Ascending aorta (tissue), 2 donors: ENCODE measurements around the gene MAEL. TPM values are rescaled to one million over a fixed set of nuclear protein-coding genes. Genes with fewer than 3 reads are reported as not detected.

ENCODE experiments used
- DNase-seq, 2 donors: peaks; one replicate each; pipeline ENCODE4 v3.0.0-alpha.2; 2019; ENCODE audit warnings: low spot score in 2 of 2
- H3K27ac ChIP-seq, 2 donors: fragments of 200-600 bp; sonication (generic); one replicate each; pipeline ENCODE4 v1.5.1; 2016 to 2017; ENCODE audit warnings: mild to moderate bottlenecking in 1 of 2
- H3K27me3 ChIP-seq: fragments of 200-600 bp; sonication (generic); one replicate; pipeline ENCODE4 v1.5.1; 2017
- H3K36me3 ChIP-seq, 2 donors: fragments of 200-600 bp; sonication (generic); one replicate each; pipeline ENCODE4 v1.5.1; 2016
- H3K4me1 ChIP-seq, 2 donors: fragments of 200-600 bp; sonication (generic); one replicate each; pipeline ENCODE4 v1.5.1; 2016 to 2017; ENCODE audit warnings: mild to moderate bottlenecking in 1 of 2
- H3K4me3 ChIP-seq, 2 donors: fragments of 200-600 bp; sonication (generic); one replicate each; pipeline ENCODE4 v1.5.1; 2016 to 2017; ENCODE audit warnings: mild to moderate bottlenecking in 1 of 2
- H3K9me3 ChIP-seq, 2 donors: fragments of 200-600 bp; sonication (generic); one replicate each; pipeline ENCODE4 v1.5.1; 2016
- intact Hi-C: fragments of 100-400 bp; cut with DNase I; formaldehyde crosslinking; loops from one replicate; pipeline ENCODE4 v1.15.1; 2023
- total RNA-seq: library from RNA; depleted of rRNA; stranded (reverse); fragments of >200 nt; gene quantifications from one replicate; pipeline ENCODE4 v1.1.0, GENCODE V29; 2016
- TF ChIP-seq, protein P1 (sequence below), 3 experiments: fragments of 200-600 bp in 2 of 3; fragments of 450-650 bp in 1 of 3; sonication (generic) in 2 of 3; IDR thresholded peaks; one replicate each; pipeline ENCODE4 v1.5.1; 2016 to 2019; ENCODE audit warnings: antibody characterized with exemption in 3 of 3, mild to moderate bottlenecking in 1 of 3, moderate library complexity in 1 of 3

MAEL gene
- total RNA-seq, 1 donor from 2014 or later = not detected

DNA sequence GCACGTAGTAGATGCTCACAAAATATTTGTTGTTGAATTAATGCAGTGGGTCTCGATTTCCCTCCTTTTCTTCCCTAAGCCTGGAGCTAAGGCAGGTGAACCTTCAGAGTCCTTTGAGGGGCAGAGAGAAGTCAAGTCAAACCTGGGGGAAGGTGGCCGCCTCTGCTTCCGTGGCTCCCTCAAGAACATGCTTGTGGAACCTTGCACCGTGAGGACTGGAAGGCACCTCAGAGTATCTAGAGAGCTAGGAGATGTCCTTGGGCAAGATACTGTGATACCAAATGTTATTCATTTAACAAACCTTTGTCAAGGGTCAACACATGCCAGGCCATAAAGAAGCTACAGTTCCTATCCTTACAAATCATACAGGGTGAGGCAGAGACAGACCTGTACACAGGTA, 62.8 kb downstream of the MAEL start:
- H3K4me1 ChIP-seq = no peaks in the 10 kb centered on the region
- no peaks in the 10 kb centered on the region for H3K9me3 ChIP-seq
- no peak overlapping the region for H3K4me3 ChIP-seq
- no peaks in the 10 kb centered on the region for H3K27me3 ChIP-seq
- TF ChIP-seq, protein P1, sequence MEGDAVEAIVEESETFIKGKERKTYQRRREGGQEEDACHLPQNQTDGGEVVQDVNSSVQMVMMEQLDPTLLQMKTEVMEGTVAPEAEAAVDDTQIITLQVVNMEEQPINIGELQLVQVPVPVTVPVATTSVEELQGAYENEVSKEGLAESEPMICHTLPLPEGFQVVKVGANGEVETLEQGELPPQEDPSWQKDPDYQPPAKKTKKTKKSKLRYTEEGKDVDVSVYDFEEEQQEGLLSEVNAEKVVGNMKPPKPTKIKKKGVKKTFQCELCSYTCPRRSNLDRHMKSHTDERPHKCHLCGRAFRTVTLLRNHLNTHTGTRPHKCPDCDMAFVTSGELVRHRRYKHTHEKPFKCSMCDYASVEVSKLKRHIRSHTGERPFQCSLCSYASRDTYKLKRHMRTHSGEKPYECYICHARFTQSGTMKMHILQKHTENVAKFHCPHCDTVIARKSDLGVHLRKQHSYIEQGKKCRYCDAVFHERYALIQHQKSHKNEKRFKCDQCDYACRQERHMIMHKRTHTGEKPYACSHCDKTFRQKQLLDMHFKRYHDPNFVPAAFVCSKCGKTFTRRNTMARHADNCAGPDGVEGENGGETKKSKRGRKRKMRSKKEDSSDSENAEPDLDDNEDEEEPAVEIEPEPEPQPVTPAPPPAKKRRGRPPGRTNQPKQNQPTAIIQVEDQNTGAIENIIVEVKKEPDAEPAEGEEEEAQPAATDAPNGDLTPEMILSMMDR (IDR thresholded peaks at IDR 0.05) = no peak
- no peak overlapping the region for H3K27ac ChIP-seq
- H3K36me3 ChIP-seq = no peaks in the 10 kb centered on the region
- intact Hi-C loops = no loop called here
- no peak for DNase-seq

DNA sequence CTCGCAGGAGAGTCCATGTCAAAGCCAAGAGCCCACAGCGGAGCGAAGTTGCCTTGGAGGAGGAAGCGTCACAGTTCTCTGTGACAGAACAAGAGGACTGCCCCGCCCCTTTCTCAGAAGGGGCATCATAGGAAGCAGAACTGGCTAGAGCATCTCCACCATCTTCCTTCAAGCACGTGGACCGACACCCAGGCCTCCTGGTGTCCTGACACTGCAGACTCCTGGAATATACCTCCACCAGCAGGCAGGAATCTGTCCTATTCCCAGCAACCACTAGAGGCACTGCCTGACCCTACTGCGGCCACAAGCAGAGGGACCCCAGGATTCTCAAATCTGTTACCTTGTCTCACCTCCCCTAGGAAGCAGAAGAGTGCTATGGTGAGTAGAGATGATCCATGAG, 63.3 kb downstream of the MAEL start:
- intact Hi-C loops = no loop called here
- no peak overlapping the region for H3K27ac ChIP-seq
- no peaks in the 10 kb centered on the region for H3K36me3 ChIP-seq
- no peaks in the 10 kb centered on the region for H3K27me3 ChIP-seq
- H3K4me1 ChIP-seq = no peaks in the 10 kb centered on the region
- H3K4me3 ChIP-seq = no peak overlapping the region
- H3K9me3 ChIP-seq = no peaks in the 10 kb centered on the region
- TF ChIP-seq, protein P1 (IDR thresholded peaks at IDR 0.05) = peak in 1 of 3 experiments; percentile 14
- DNase-seq = no peak

DNA sequence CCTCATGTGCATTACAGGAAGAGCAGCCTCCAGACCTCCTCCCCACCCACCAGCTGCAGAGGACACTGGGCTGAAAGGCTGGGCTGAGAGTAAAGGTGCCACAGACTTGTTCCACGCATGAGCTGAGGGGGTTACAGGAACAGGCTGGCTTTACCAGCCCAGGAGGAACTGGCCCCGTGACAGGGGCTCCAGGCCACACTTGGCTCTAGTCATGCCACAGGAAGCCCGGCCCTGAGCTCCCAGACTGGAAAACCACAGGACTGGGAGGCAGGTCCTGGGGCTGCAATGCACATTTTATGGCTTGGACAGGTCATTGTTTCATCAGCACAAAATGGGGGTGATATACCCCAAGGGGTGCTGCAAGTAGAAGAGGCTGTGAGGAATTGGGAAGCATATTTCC, 65.5 kb downstream of the MAEL start:
- H3K27ac ChIP-seq = no peak overlapping the region
- DNase-seq = no peak
- H3K9me3 ChIP-seq = no peaks in the 10 kb centered on the region
- H3K27me3 ChIP-seq = no peaks in the 10 kb centered on the region
- H3K4me3 ChIP-seq = no peak overlapping the region
- H3K36me3 ChIP-seq = no peaks in the 10 kb centered on the region
- H3K4me1 ChIP-seq = no peaks in the 10 kb centered on the region
- intact Hi-C loops = no loop called here
- TF ChIP-seq, protein P1 (IDR thresholded peaks at IDR 0.05) = no peak

DNA sequence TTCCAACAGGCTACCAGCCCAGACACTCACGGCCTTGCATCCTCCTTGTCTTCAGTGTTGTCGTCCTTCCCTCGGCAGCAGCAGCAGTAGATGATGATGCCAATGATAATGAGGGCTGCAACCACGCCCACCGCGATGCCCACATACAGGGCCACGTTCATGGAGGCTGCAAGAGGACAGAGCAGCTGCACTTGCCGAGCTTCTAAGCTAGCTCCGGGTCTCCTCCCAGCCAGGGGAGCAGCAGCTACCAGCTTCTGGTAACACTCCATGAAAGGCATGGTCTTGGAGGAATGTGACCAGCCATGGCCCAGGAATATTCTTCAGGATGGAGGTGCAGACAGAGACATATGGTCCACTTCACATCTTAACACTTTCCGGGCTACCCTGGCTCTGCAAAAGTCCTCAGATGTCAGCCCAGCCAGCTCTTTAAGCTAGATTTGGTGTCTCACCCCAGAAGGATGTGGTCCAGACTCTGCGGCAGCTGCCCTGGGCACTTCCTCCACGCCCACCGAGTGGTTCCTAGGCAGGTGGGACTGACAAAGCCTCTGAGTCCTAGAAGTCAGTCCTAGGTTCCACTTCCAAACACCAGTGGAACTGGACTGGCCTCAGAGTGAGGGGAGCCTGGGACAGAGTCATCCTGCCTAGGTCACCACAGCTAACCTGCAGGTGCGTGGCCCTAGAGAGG, 66.0 kb downstream of the MAEL start:
- intact Hi-C loops = no loop called here
- no peaks in the 10 kb centered on the region for H3K27me3 ChIP-seq
- DNase-seq = no peak
- no peaks in the 10 kb centered on the region for H3K9me3 ChIP-seq
- no peak overlapping the region for H3K27ac ChIP-seq
- H3K4me3 ChIP-seq = no peak overlapping the region
- TF ChIP-seq, protein P1 (IDR thresholded peaks at IDR 0.05) = no peak
- H3K36me3 ChIP-seq = no peaks in the 10 kb centered on the region
- H3K4me1 ChIP-seq = no peaks in the 10 kb centered on the region

DNA sequence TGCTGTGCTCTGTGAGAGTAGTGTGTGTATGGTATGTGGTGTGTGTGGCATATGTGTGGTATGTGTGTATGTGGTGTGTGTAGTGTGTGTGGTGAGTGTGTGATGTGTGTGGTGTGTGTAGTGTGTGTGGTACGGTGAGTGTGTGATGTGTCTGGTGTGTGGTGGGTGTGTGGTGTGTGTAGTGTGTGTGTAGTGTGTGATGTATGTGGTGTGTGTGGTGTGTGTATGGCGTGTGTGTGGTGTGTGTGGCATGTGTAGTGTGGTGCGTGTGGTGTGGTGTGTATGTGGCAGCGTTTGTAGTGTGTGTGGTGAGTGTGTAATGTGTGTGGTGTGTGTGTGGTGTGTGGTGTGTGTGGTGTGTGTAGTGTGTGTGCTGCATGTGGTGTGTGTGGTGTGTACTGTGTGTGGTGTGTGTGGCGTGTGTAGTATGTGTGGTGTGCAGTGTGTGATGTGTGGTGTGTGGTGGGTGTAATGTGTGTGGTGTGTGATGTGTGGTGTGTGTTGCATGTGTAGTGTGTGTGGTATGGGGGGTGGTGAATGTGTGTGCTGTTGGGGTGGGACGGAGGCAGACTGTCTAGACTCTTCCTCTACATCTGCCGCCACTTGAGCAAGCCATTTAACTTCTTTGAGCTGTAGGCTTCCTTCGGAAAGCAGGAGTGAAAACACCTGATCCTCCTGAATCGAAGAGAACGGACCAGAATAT, 67.6 kb downstream of the MAEL start:
- Histone ChIP-seq H3K36me3 (no peaks in the 10 kb centered on the region), H3K9me3 (no peaks in the 10 kb centered on the region), H3K4me1 (no peaks in the 10 kb centered on the region), H3K27ac (no peak overlapping the region), H3K27me3 (no peaks in the 10 kb centered on the region), H3K4me3 (no peak overlapping the region)
- TF ChIP-seq, protein P1 (IDR thresholded peaks at IDR 0.05) = no peak
- no peak for DNase-seq
- intact Hi-C loops = no loop called here
